Right kidney (tissue), 1 donor: Measurements from ENCODE around the gene CDH13.

Experiments used
- DNase-seq: peaks from one replicate; pipeline ENCODE4 v3.0.0-alpha.2; 2016

Gene CDH13

DNA sequence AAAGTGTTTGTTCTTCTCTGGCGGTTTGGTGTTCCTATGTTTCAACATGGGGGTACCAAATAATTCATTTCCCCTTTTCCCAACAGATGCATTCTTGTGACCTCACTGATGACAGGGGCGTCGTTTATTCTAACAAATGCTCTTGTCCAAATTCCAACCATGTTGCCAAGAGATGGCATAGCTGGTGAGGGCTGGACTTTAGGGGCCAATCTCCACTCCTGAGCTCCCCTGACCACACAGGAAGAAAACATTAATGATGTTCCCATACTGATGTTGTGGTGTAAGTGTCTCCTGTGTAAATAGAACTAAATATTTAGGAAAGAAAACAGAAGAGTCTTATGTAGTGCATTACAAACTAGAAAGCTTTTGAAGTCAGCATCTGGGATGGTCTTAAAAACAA, 431.6 kb downstream of the CDH13 start:
- no peak for DNase-seq

DNA sequence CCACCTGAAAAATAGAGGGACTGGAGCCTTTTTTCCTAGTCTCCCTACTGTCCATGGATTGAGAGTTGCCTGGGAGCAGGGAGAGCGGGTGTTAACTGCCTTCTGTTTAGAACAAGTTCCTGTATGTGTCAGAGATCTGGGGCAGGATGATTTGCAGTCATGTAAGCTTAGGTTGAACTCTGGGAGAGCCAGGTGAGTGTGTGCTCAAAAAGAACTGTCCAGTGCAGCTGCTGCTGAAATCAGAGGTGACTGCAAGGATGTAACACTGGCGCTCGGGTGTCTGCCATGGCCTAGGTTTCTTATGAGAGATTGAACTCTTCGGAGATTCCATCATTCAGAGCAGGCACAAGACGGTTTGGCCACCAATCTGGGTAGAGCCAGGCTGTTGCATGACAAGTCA, 432.5 kb downstream of the CDH13 start:
- no peak for DNase-seq

DNA sequence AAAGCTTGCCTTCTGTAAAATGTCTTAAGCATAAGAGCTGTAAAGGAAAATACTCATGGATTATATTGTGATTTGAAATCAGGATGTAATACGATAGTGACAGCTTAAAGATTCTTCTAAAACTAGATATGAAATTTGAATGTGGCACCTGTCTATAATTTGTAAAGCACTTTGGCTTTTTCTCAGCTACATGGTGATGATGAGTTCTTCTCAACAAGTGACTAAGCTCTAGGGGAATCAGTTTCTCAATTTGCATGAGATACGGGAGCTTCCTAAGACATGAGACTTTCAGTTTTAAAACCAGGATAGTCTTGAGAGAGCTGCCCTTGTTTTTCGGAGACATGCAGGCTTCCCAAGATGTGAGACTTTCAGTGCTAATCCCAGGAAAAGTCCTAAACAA, 439.2 kb downstream of the CDH13 start:
- no peak for DNase-seq

DNA sequence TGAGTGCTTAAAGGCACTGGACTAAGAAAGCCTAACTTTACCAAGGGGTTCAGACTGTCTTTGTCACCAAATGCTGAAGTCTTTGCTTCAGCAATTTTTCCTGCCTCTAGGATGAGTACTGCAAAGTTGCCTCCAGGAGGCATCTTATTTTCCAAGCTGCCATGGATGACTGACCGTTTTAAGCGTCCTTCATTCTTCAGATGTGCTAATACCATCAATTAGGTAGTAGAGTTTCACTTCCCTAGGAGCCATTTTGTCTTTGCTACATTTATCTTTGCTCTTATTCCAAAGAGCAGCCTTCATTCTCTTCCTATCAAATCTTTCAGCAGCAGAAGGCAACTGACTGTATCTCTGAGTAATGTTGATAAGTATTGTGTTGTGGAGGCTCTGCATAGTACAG, 440.1 kb downstream of the CDH13 start:
- no peak for DNase-seq

DNA sequence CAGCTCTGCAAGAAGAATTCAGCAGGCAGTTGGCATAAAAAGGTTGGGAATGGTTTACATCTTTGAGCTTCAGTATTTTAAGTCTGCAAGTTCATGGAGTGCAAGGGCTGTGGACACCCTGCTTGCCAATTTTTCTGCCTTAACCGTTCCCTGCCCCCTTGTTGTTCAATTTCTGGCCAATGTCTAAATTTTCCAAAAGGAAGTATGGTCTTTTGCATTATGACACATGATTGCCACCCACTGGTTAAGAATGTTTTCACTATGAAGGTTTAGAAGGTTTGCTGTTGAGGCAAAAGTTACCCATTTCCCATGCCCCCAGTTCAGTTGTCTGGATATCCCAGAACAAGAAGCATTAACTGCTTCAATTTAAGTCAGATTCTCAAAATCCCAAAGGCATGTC, 441.9 kb downstream of the CDH13 start:
- DNase-seq: no peak

DNA sequence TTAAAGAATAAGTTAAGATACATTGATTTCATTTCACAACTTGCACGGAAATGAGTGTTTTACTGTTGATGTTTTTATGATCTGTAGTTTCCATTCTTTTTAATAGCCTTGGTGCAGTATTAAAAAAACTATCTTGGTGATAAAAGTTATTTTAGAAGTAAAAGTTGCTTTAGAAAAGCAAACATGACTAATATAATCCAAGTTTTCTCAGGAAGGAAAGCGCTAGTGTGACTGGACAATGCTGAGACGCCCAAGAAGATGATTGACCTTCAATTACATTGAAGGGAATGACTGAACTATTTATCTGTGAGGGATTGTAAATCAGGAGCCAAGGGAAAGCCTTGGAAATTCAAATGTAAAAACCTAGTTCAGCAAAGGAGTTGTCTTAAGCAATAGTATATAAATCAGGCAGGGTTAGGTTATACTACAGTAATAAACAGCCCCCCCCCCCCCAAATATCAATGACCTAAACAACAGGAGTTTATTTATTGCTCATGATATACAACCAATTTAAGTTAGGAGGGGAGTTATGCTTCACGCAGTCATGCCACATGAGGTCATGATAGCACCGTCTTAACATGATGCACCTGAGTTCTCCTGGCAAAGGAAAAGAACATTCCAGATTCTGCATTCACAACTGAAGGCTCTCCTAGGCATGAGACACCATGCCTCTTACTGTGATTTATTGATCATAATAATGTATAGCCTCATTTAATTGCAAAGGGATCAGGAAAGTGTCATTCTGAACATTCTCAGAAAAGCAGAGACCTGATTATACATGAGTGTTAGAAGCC, 443.8 kb downstream of the CDH13 start:
- no peak for DNase-seq

DNA sequence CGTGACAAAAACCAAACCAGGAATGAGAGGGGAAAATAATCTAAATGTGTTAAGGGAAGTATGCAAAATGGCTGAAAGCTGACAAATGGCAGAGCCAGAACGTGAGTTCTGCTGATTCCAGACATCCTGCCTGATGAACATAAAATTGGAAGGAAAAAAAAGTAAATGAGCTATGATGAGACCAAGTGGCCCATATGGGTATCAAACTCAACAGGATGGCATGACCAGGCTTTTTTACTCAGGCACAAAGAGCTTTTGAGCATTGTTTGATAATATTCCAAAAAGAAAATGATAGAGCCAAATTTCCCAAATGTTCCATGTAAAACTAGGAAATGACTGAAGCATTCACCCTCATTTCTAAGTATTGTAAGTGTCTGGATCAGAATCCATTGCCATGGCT, 449.2 kb downstream of the CDH13 start:
- DNase-seq: no peak

DNA sequence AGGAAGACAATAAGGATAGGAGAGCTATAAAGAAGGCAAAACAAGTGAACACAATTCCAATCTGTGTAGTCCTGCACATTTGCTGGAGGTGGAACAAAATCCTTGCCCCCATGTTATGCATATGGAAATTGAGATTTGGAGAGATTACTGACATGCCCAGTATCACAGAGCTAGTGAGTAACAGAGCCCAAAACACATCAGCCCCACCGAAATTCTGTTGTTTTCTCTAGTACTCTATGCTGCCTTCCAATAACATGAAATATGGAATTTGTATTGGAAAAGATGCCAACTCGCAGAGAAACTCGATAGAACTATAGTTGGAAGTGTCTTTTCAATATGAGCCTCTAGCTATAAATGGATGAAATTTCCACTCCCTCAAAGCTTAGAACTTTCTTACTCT, 456.6 kb downstream of the CDH13 start:
- no peak for DNase-seq

DNA sequence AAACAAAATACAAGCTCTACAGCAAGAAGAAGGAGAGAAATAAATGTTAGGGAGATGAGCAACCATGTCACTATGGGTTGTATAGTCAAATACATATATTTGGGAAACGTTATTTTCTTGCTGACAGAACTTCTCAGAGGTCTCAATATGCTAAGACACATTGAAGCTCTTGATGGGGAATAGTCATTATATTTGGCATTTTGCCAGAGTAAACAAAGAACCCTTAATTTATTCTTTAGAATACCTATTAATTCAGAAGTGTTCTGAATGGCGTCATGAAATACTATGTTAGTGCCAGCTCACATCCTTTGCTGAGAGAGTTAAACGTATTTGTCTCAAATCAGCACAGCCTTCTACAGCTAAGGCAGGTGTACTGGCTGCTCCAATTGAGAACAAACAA, 458.9 kb downstream of the CDH13 start:
- no peak for DNase-seq

DNA sequence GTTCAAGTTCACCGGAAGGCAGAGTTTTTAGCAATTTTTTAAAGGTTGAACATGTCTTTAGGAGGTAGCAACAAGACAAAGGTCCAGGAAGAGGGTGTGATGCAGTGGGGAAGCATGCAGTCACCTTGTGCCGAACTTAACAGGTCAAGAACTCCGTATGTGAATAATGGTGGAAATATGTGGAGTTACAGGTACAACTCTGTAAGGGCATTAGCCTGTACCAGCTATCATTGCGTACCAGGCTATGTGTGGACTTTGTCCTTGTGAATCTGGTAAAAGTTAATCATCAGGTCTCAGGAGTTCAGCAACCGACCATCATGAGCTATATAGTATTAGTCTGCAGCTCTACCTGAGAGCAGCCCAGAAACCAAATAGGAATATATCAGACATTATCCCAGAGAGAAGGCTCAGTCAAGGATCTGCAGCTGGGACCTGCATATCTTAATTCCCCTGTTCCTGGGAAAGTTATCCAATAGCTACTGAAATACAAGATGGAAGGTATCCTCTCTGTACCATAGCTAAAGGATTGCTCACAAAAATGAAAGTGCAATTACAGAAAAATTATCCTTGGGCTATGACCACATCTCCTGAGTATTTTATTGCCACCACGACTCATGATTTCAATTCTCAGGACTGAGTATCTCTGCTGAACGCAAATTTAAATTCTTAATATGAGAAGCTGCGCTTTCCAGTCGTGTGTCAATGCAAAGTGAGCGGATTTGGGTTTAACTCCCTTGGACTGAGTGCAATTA, 469.3 kb downstream of the CDH13 start:
- no peak for DNase-seq

DNA sequence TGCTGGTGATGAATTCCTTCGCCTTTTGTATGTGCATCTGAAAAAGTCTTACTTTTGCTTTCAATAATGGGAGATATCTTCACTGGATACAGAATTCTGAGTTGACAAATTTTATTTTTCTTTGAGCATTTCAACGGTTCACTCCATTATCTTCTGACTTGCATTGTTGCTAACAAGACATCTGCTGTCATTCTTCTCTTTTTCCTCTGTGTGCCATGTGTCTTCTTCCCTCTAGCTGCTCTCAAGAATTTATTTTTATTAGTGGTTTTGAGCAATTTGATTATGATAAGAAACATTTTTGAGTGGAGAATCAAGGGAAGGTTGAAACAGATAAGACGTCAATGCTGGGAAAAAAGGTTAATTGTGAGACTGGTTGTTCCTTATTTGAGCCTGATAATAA, 471.8 kb downstream of the CDH13 start:
- DNase-seq: no peak

DNA sequence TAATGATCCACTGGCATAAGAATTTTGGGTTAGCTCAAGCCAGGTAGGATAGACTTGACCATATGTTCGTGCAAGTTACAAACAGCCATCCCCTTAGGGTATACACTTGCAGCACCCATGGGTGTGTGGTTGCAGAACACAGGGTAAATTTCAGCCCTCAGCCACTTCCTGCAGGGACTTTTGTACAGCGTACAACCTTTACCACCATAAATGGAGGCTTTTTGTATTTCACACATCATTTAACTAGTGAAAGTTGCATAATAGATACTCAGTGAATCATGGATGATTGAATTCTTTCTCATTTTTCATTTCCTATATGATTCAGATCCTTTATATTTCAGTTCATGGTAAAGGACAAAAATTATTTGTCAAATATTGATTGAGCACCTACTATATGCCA, 473.9 kb downstream of the CDH13 start:
- DNase-seq: no peak

DNA sequence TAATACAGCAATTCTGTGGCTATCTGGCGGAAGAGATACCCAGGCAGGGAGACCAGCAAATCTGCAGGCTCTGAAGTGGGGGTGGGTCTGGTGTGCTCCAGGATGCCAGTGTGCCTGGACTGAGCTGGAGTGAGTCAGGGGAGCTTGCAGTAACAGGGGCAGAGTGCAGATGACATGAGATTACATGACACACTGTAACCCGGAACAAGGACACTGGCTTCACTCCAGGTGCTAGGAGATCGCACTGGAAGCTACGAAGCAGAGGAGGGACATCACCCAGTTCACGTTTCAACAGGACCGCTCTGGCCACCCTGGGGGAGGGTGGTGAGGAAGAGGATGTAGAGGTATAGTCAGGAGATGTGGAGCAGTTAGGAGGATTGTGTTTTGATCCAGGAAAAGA, 475.6 kb downstream of the CDH13 start:
- no peak for DNase-seq

DNA sequence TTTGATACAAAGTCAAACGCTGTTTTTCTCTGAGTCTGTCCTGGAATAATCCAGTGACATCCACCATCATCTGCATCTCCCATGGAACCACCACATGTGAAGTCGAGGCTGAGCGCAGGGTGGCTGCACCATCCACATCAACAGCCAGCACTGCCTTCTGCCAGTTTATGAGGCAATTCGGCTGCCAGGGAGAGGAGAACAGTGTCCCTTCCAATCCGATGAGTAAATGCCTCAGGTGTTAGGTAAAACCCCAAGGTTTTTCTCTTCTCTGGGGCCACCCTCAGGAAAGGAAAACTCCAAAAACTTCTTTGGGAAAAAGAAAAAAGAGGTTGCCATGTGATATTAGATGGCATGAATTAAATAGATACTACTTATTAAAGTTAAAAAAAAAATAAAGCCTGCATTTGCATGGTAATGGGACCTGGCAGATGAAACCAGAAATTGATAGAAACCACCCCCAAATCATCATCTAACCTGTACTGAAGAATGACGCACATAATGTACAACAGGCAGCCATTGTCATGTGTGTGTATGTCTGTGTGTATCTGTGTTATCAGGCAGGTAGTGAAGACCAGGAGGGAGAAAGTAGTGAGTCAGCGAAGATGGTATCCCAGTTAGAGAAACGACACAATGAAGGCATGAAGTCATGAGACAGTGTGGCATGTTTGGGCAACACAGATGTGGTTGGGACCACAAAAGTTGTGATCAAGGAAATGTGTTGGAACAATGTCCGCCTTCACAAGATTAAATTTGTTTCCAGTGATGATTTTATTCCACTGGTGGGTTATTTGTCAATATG, 478.7 kb downstream of the CDH13 start:
- no peak for DNase-seq

DNA sequence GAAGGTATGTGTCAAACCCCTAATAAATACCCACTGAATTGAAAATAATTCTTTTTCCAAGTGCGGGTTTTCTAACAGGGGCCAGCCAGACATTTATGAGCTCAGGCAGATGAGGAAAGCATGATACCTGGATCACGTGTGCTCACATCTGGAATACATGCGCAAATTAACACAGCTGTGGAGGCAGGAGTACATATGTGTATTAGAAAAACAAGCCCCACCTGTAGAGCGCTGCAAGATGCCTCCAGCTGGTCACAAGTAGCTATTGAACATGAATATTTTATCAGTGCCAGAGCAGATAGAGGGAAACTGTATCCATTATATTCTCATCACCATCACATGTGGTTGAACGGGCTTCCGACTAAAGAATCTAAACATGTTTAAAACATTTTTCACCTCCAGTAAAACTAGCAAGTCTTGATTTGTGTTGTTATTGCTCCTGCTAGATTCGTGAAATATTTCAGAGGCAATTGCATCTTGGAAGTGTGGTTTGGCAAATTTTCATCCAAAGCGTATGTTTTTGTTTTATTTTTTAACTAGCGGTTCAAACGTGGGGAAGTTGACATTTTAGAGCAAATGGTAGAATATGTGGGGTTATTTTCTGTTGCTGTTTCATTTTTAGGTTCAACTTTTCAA, 482.8 kb downstream of the CDH13 start:
- DNase-seq: no peak

DNA sequence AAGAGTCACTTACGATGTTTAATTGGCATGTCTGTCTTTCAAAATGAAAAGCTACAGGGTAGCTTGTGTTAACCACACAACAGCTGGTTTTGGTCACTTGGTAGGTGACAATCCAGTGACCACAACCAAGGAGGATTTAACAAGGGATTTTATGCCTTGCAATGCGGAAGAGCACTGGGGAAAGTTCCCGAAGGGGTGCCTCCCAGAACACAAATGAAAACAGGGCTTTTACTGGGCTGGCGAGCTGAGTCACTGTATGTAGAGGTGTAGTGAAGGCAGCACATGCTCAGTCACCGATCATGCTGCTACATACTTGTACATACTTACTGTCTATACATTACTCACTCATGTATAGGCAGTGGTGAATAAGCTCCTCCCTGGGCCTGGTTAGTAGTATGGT, 483.5 kb downstream of the CDH13 start:
- DNase-seq: no peak

DNA sequence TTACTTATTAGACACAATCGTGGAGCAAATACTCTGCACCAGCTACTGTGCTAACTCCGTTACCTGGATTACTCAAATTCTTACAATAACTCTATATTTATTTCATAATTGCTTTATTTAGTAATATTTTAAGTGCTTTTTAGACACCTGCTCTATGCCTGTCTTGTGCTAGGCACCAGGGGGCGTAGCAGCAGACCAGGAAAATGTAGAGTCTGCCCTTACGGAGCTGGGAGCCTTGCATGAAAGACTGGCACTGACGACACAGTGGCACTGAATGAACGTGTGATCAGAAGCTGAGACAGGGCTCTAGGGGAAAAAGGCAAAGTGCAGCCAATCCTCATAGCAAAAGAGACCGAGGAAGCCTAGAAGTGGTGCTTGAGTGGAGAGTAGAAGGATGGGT, 486.5 kb downstream of the CDH13 start:
- no peak for DNase-seq

DNA sequence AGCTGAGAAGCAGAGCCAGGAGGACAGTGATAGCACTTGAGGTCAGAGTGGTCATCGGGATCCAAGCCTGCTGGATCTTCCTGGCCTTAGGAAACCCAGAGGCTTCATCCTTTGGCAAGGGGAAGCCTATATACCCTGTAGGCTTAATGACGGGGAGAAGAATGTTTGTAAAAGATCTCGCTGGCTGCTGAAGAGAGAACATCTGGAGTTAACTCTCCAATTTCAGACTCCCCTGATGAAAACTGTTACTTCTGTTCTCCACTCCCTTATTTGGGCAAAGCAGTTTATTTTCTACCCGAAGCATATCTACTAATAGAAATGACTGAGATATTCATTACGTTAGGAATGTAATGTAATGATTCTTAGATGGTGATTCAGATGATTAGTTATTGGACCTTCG, 487.0 kb downstream of the CDH13 start:
- DNase-seq: no peak

DNA sequence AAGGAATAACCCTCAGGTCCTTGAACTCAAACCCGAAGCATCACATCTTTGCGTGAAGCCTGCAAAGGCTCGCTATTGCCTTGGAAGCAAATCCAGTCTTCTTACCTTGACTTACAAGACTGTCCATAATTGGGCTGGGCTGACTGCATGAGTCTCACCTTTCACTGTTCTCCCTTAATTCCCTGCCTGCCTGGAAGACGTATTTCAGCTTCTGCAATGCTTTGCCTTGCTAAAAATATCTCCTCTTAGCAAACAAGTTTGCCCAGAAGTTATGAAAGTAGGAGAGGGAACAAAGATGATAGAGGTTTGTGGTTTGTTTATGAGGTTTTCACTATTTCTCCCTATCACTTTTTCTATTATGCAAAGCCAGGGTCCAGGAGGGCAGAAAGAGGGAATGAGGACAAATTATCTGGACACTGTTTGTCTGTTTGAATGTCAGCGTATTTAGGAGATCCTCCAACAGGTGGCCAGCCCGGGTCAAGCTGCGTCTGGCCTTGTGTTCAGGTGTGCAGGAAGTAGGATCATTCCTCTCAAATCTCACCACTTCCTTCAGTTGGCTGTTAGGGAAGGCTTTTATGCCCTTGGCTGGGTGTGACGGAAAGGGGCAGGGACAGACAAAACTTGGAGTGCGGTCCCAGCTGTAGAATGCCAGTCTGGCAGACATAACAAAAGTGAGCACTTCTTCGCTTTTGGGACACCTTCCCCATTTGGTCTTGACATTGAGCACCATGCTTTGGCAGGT, 488.9 kb downstream of the CDH13 start:
- no peak for DNase-seq

DNA sequence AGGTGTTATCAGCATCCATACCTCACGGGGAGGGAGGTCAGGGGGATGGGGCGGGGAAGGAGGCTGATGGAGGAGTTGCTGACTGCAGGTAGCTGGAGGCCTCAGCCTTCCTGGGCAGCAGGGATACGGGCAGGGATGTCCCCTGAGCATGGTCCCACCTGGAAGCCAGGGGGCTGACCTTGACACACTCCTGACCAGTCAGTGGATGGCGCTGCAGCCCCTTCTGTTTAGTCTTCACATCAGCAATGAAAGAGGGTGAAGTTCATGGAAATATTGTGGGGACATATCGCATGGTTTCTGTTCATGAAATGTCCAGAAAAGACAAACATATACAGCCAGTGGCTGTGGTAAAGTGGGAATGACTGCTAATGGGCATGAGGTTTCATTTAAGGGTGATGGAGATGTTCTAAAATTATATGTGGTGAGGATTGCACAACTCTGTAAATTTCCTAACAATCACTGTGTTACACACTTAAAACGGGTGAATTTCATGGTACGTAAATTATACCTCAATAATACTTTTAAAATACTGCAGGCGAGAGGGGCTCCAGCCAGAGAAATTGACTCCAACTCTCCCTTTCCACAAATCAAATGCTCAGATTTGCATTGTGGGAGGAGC, 489.6 kb downstream of the CDH13 start:
- no peak for DNase-seq

DNA sequence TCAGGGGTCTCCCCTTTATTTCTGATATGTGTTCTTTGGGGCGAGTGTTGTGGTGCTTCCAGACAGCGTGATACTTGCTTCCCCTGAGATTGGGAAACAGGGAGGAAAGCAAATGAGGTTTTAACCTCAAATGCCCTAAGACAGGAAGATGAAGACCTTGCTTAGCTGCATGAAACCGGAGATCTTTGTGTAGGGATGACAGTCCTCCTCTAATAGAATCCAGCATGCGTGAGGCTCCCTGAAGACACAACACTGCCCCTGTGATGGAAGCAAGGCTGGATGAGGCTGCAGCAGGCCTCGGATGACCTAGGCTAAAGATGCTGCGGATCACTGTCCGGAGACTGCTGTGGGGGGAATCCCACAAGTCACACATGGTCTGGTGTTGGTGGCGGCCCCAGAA, 491.0 kb downstream of the CDH13 start:
- no peak for DNase-seq

DNA sequence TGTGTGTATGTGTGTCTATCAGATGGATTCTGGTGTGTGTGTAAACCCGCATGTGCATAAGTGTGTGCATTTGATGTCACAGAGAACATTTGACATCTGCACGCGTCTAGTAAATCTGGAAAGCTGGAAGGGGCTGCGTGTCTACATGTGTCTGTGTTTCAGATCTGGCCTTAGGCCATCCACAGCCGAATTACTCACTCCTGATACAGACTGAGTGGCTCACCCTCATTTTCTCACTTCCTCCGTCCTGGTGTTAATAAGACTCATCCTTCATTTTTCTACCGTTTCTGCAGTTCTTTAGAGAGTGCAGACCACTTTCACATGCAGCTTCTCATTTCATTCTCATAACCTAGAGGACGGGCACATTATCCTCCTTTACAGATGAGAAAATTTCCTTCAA, 491.6 kb downstream of the CDH13 start:
- no peak for DNase-seq
